CMK (cell line): Measurements from ENCODE around the gene UNC13A.
"Not testable (repeated sequence)": the region's sequence is repeated elsewhere in the genome, so short reads cannot be mapped to it uniquely, and the experiment has no call there.

Source experiments
- DNase-seq: peaks from one replicate; pipeline ENCODE4 v3.0.0-alpha.2; 2010; ENCODE audit warnings: low read depth

The UNC13A gene

DNA sequence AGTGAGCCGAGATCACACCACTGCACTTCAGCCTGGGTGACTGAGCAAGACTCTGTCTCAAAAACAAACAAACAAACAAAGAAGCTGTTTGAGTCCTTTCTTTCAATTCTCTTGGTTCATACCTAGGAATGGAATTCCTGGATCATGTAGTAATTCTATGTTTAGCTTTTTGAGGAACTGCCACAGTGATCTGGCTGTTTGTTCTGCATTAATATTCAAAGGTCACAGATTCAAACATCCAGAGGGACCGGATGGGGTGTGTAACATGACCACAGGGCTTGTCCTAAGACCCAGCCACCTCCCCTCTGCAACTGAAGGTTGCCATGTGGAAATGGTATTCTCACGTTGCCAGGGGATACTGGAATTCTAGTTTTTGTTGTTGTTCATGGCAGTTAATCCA, 122.5 kb downstream of the UNC13A start:
- DNase-seq: no peak

DNA sequence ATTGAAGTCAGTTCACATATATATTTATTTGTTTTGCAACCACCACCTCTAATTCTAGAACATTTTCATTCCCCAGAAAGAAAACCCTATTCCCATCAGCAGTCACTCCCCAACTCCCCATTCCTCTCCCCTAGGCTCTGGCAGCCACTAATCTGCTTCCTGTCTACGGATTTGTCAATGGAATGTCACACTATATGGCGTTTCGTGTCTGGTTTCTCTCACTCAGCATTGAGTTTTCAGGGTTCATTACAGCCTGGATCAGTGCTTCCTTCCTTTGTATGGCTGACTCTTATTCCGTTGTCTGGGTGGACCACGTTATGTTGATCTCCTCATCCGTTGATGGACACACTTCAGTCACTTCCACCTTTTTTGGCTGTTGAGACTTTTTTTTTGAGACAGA, 123.4 kb downstream of the UNC13A start:
- DNase-seq: no peak

DNA sequence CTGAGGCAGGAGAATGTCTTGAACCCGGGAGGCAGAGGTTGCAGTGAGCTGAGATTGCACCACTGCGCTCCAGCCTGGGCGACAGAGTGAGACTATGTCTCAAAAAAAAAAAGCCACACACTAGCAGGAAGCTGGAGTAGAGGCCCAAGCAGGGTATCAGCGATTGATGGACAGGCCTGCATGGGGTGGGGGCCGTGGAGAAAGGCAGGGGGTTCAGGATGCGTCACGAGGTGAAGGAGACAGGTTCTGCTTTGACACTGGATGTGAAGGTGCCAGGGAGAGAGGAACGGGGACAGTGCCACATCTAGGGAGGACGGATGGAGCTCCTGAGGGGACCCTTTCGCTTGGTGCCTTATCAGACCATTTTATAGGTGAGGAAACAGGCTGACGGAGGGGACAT, 125.6 kb downstream of the UNC13A start:
- DNase-seq: no peak

DNA sequence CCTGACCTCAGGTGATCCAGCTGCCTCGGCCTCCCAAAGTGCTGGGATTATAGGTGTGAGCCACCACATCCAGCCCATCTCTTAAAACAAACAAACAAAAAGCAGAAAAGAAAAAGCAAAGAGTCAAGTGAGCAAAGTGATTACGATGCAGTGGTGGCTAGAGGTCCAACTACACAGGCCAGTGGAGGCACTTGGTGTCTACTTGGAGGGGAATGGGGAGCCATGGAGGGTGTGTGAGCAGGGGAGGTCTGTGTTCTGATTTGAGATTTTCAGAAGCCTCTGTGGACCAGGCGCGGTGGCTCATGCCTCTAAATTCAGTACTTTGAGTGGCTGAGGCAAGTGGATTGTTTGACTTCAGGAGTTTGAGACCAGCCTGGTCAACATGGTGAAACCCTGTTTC, 126.1 kb downstream of the UNC13A start:
- no peak for DNase-seq

DNA sequence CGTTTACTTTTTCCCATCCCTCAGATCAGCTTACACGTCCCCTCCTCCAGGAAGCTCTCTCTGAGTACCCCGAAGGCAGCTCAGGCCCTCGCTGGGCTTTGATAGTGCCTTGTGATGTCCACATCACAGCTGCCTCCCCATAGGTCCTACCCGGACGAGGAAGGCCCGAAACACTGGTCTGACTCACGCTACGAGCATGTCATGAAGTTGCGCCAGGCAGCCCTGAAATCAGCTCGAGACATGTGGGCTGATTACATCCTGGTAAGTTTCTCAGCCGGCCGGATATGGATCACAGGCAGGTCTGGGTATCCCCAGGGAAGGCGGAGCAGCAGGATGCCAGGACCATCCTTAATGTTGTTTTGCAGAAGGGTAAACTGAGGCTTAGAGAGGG, 128.0 kb downstream of the UNC13A start:
- no peak for DNase-seq

GRCh38 chr19:17557466-17557865, 130.7 kb downstream of the UNC13A start:
- no peak for DNase-seq

GRCh38 chr19:17556995-17557394, 131.2 kb downstream of the UNC13A start:
- no peak for DNase-seq

- DNase-seq: peak; percentile 32
Observed at GRCh38 chr19:17555929-17556813, 132.0 kb downstream of the UNC13A start.

- DNase-seq: no peak
Observed at GRCh38 chr19:17555480-17555928, 132.7 kb downstream of the UNC13A start, which contains the start of gene COLGALT1. TSS of gene COLGALT1 (plus strand) at chr19:17555649. CDS start at chr19:17555714, 65 bp downstream.

- DNase-seq: peak; percentile 93
Observed at GRCh38 chr19:17554968-17555479, 133.1 kb downstream of the UNC13A start.

GRCh38 chr19:17553256-17553655, 134.9 kb downstream of the UNC13A start:
- peak; percentile 26 for DNase-seq

- DNase-seq: not testable (repeated sequence)
Observed at GRCh38 chr19:17552735-17553134, 135.4 kb downstream of the UNC13A start.
